RWPE1 (cell line): ENCODE measurements around the gene DOCK1.
A peak's percentile ranks its signal among the peaks of the same experiment; 100 is the strongest.

Experiments used
- CTCF ChIA-PET: fragments of 350-600 bp; sonication (Branson Sonifier 250); formaldehyde crosslinking; extraction: SDS; loops from one replicate; lab custom pipeline; 2021; lab: Yijun Ruan, JAX
- POLR2A ChIA-PET: fragments of 400-600 bp; formaldehyde crosslinking; extraction: SDS; loops from one replicate; lab custom pipeline; 2020; ENCODE audit warnings: antibody characterized with exemption; ENCODE audit not compliant: low non-redundant PET; lab: Yijun Ruan, JAX
- DNase-seq: peaks from one replicate; pipeline ENCODE4 v3.0.0; 2012; ENCODE audit warnings: low spot score
- H3K27ac ChIP-seq: fragments of 450-650 bp; 2 replicates; pipeline ENCODE4 v1.5.1; 2017
- CTCF ChIP-seq: fragments of 450-650 bp; conservative IDR thresholded peaks from 2 replicates; pipeline ENCODE4 v1.5.1; 2017; ENCODE audit warnings: low read depth, mild to moderate bottlenecking

DOCK1 gene

GRCh38 chr10:127014671-127015070 is 109.4 kb downstream of the DOCK1 start:
- POLR2A ChIA-PET: no interaction called here
- no peak for DNase-seq
- CTCF ChIA-PET: interaction anchor here (0.6 kb wide), 1 partner anchor 241 kb away, joined by 3 read pairs; no protein-coding TSS in a partner anchor
- no peak for TF ChIP-seq CTCF
- no peak overlapping the region for H3K27ac ChIP-seq

- POLR2A ChIA-PET: no interaction called here
- CTCF ChIA-PET: no interaction called here
- no peak for TF ChIP-seq CTCF
- DNase-seq: no peak
- H3K27ac ChIP-seq: no peak overlapping the region
These were observed 110.1 kb downstream of the DOCK1 start for GRCh38 chr10:127015373-127015772.

- ChIA-PET CTCF (no interaction called here), POLR2A (no interaction called here)
- TF ChIP-seq CTCF: no peak
- no peak for DNase-seq
- H3K27ac ChIP-seq: no peak overlapping the region
These were observed 111.1 kb downstream of the DOCK1 start for GRCh38 chr10:127016331-127016730.

- no peak for DNase-seq
- ChIA-PET POLR2A (no interaction called here), CTCF (no interaction called here)
- H3K27ac ChIP-seq: peak overlapping the region; percentile 1; the same call in 1 of the 2 replicates
- no peak for TF ChIP-seq CTCF
These were observed 112.5 kb downstream of the DOCK1 start for GRCh38 chr10:127017541-127018297.

GRCh38 chr10:127018298-127018650 is 113.0 kb downstream of the DOCK1 start:
- DNase-seq: no peak
- TF ChIP-seq CTCF: no peak
- ChIA-PET POLR2A (no interaction called here), CTCF (no interaction called here)
- no peak overlapping the region; the same call in 1 of the 2 replicates for H3K27ac ChIP-seq

- CTCF ChIA-PET: interaction anchor here (0.5 kb wide), 2 partner anchors 22 to 33 kb away, joined by 3 to 5 read pairs; no protein-coding TSS in a partner anchor
- DNase-seq: no peak
- no peak for TF ChIP-seq CTCF
- H3K27ac ChIP-seq: no peak overlapping the region
- POLR2A ChIA-PET: no interaction called here
These were observed 113.5 kb downstream of the DOCK1 start for GRCh38 chr10:127018766-127019165.
